ENCODE results near the gene MAP3K5. TPM values are rescaled to one million over a fixed set of nuclear protein-coding genes. Genes with fewer than 3 reads are reported as not detected.

The MAP3K5 gene
- total and polyA plus RNA-seq, 2 of the 8 experiments (the other 6 are each of a cell fraction or from before 2014, with no cell fraction given), result 0.63 to 2.6 TPM

- no peak for TF ChIP-seq CHD7 (IDR thresholded peaks at IDR 0.05; ENCODE audit: insufficient replicate concordance, low read length)
- TF ChIP-seq SP4 (IDR thresholded peaks at IDR 0.05; ENCODE audit: low read length), result no peak
- no peak for TF ChIP-seq GTF2F1 (IDR thresholded peaks at IDR 0.05; ENCODE audit: borderline replicate concordance, low read depth, low read length)
- TF ChIP-seq EZH2 (IDR thresholded peaks at IDR 0.05; ENCODE audit: low read depth, low read length, severe bottlenecking), result no peak
- no peak for TF ChIP-seq SIX5 (IDR thresholded peaks at IDR 0.05; ENCODE audit: low read depth, low read length)
- no peak for TF ChIP-seq CHD1 (IDR thresholded peaks at IDR 0.05; ENCODE audit: low read depth, low read length)
- TF ChIP-seq SP2 (IDR thresholded peaks at IDR 0.05; ENCODE audit: low read length), result no peak
- TF ChIP-seq MAFK (IDR thresholded peaks at IDR 0.05; ENCODE audit: low read depth, low read length), result no peak
- no peak for TF ChIP-seq SIN3A (conservative IDR thresholded peaks at IDR 0.05 in 1 of 2, IDR thresholded peaks at IDR 0.05 in 1 of 2; ENCODE audit: low read depth in 1 of 2, low read length in 2 of 2)
- no peak for TF ChIP-seq RBBP5 (IDR thresholded peaks at IDR 0.05; ENCODE audit: borderline replicate concordance, low read depth, low read length)
- no peak for TF ChIP-seq CREB1 (IDR thresholded peaks at IDR 0.05)
- TF ChIP-seq SUZ12 (IDR thresholded peaks at IDR 0.05; ENCODE audit: low read length), result no peak
Observed at GRCh38 chr6:136508725-136509392, 283.4 kb downstream of the MAP3K5 start (continued).

Data from H1 (cell line).